Measurements from ENCODE around the gene ABAT. TPM values are rescaled to one million over a fixed set of nuclear protein-coding genes. Genes with fewer than 3 reads are reported as not detected.

The ABAT gene
- polyA plus RNA-seq, 2 of the 4 experiments (the other 2 are of a cell fraction), result 0.68 to 1.2 TPM

DNA sequence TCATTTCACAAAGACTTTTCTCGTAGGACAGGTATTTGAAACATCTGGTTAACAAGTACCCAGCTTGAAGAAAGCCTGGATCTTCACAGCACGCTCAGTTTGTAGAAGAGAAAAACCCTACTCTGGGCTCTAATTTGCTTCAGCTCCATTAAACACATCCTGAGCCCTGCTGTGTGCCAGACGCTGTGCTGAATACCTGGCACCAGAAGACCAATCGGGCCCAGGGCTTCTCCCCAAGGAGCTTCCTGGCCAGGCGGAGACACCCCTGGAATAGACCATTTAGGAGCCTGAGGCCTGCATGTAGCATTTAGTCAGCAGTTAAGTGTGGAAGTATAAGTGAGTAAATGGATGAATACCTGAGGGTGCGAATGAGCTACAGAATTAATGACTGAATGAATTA lies 8.9 kb upstream of the ABAT start:
- Histone ChIP-seq H3K9me3 (no peaks in the 10 kb centered on the region), H3K4me2 (no peak overlapping the region), H3K27ac (no peak overlapping the region), H3K4me3 (no peak overlapping the region), H3K4me1 (no peaks in the 10 kb centered on the region)
- DNase-seq (ENCODE audit: low read depth in 1 of 2, low spot score in 1 of 2), result no peak
- CTCF ChIA-PET, result interaction anchor here (0.5 to 17.0 kb wide), 7 partner anchors 30 to 485 kb away, joined by 3 to 173 read pairs (median 4); no protein-coding TSS in a partner anchor
- no peak for FAIRE-seq
- POLR2A ChIA-PET, result no interaction called here
- ATAC-seq, result no peak
- WGBS (ENCODE audit: missing lambda C conversion rate), result 72% methylated on average over 6 of the region's 6 CpGs
- no peak for TF ChIP-seq HEYL (CRISPR knock-in tag; IDR thresholded peaks at IDR 0.05)
- no peak for TF ChIP-seq ATOH8 (CRISPR knock-in tag; IDR thresholded peaks at IDR 0.05; ENCODE audit: low read depth)
- TF ChIP-seq BHLHE40 (IDR thresholded peaks at IDR 0.05; ENCODE audit: low read depth, low read length), result no peak
- no peak for TF ChIP-seq ELK1 (IDR thresholded peaks at IDR 0.05; ENCODE audit: low read depth, low read length)
- TF ChIP-seq PHF8 (IDR thresholded peaks at IDR 0.05; ENCODE audit: borderline replicate concordance, low read depth), result no peak
- TF ChIP-seq KDM5A (IDR thresholded peaks at IDR 0.05), result no peak
- TF ChIP-seq SMC3 (IDR thresholded peaks at IDR 0.05), result no peak

GRCh38 chr16:8667492-8667891 lies 6.9 kb upstream of the ABAT start:
- no peak for ATAC-seq
- no peak for FAIRE-seq
- Histone ChIP-seq H3K9me3 (no peaks in the 10 kb centered on the region), H3K4me2 (no peak overlapping the region), H3K27ac (no peak overlapping the region), H3K4me3 (no peak overlapping the region), H3K4me1 (no peaks in the 10 kb centered on the region)
- ChIA-PET CTCF (interaction anchor here (0.6 to 17.0 kb wide), 5 partner anchors 12 to 213 kb away, joined by 3 to 173 read pairs (median 4); no protein-coding TSS in a partner anchor), POLR2A (no interaction called here)
- DNase-seq (ENCODE audit: low read depth in 1 of 2, low spot score in 1 of 2), result no peak
- TF ChIP-seq MAX (IDR thresholded peaks at IDR 0.05), result no peak
- no peak for TF ChIP-seq EHMT2 (IDR thresholded peaks at IDR 0.05; ENCODE audit: low read depth)
- no peak for TF ChIP-seq EHF (CRISPR knock-in tag; IDR thresholded peaks at IDR 0.05)
- peak; percentile 73; the same call in 1 of the 2 replicates for TF ChIP-seq REST (IDR thresholded peaks at IDR 0.05)
- TF ChIP-seq HOXB13 (CRISPR knock-in tag; IDR thresholded peaks at IDR 0.05; ENCODE audit: low read depth), result no peak
- 45% methylated on average over 3 of the region's 3 CpGs for WGBS (ENCODE audit: missing lambda C conversion rate)

- 62% methylated on average over 5 of the region's 5 CpGs for WGBS (ENCODE audit: missing lambda C conversion rate)
- no peak for DNase-seq (ENCODE audit: low read depth in 1 of 2, low spot score in 1 of 2)
- Histone ChIP-seq H3K27ac (no peak overlapping the region), H3K4me1 (no peaks in the 10 kb centered on the region), H3K9me3 (no peaks in the 10 kb centered on the region), H3K4me3 (no peak overlapping the region), H3K4me2 (no peak overlapping the region)
- no peak for ATAC-seq
- no peak for FAIRE-seq
- no peak for TF ChIP-seq RFX5 (IDR thresholded peaks at IDR 0.05)
- no peak for TF ChIP-seq CEBPB (IDR thresholded peaks at IDR 0.05)
- no peak for TF ChIP-seq KDM5A (IDR thresholded peaks at IDR 0.05)
- no peak for TF ChIP-seq HEYL (CRISPR knock-in tag; IDR thresholded peaks at IDR 0.05)
- TF ChIP-seq TFCP2L1 (CRISPR knock-in tag; IDR thresholded peaks at IDR 0.05), result no peak
- CTCF ChIA-PET, result interaction anchor here (0.6 to 17.0 kb wide), 4 partner anchors 11 to 212 kb away, joined by 3 to 173 read pairs (median 4); no protein-coding TSS in a partner anchor
- POLR2A ChIA-PET, result no interaction called here
These were observed 6.3 kb upstream of the ABAT start for GRCh38 chr16:8668113-8668512.
